ENCODE data around the gene FXYD7. TPM values are rescaled to one million over a fixed set of nuclear protein-coding genes. Genes with fewer than 3 reads are reported as not detected.

The FXYD7 gene
- total and polyA plus RNA-seq, 9 of the 15 experiments (the other 6 are each of a cell fraction or from before 2014, with no cell fraction given), result 0.10 to 0.80 (median 0.31) TPM; not detected in 3

DNA sequence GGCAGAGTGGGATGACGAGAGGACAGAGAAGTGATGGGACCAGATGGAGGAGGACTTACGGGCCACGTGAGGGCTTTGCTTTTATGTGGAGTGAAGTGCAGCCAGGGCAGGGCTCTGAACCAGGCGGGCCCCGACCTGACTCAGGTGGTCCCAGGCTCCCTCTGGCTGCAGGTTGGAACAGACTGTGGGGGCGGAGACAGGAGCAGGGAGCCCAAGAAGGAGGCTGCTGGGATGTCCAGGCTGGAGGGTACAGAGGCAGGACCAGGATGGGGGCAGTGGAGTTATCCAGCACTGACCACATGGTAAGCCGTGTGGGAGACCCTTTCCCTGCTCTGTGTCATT lies 13.6 kb downstream of the FXYD7 start:
- intact Hi-C loops (cut with micrococcal nuclease), result loop anchor here (5.0 kb wide), 1 partner anchor 111 kb away; the partner anchor contains the start of gene USF2
- peaks cover 63% of the 10 kb centered on the region for H3K36me3 ChIP-seq (ENCODE audit: control insufficient read depth, insufficient read depth, low read length)
- FAIRE-seq (no peak), ATAC-seq (no peak), DNase-seq (ENCODE audit: extremely low read depth in 1 of 4, low spot score in 3 of 4) (no peak)
- in situ Hi-C loops (cut with MboI), result no loop called here
- H3K4me1 ChIP-seq (replicated peaks in 1 of 2; ENCODE audit: control insufficient read depth in 2 of 2, insufficient read depth in 2 of 2, low read length in 2 of 2), result peaks cover 18 to 48% of the 10 kb centered on the region in 2 experiments; a peak in 4 of 5 replicates
- no peaks in the 10 kb centered on the region for H3K9me1 ChIP-seq (ENCODE audit: control insufficient read depth, insufficient read depth, low read length)
- ChIA-PET POLR2A (no interaction called here), CTCF (ENCODE audit: low intra/inter-chr PET ratio) (no interaction called here)
- peaks cover 55% of the 10 kb centered on the region for H3K79me2 ChIP-seq (ENCODE audit: control insufficient read depth, insufficient read depth, low read length)
- TF ChIP-seq POLR2G (IDR thresholded peaks at IDR 0.05; ENCODE audit: low read depth, low read length) (peak; percentile 58; the same call in 1 of the 2 replicates), RBFOX2 (IDR thresholded peaks at IDR 0.05; ENCODE audit: low read depth, low read length) (peak; percentile 70)
- TF ChIP-seq, protein P1, sequence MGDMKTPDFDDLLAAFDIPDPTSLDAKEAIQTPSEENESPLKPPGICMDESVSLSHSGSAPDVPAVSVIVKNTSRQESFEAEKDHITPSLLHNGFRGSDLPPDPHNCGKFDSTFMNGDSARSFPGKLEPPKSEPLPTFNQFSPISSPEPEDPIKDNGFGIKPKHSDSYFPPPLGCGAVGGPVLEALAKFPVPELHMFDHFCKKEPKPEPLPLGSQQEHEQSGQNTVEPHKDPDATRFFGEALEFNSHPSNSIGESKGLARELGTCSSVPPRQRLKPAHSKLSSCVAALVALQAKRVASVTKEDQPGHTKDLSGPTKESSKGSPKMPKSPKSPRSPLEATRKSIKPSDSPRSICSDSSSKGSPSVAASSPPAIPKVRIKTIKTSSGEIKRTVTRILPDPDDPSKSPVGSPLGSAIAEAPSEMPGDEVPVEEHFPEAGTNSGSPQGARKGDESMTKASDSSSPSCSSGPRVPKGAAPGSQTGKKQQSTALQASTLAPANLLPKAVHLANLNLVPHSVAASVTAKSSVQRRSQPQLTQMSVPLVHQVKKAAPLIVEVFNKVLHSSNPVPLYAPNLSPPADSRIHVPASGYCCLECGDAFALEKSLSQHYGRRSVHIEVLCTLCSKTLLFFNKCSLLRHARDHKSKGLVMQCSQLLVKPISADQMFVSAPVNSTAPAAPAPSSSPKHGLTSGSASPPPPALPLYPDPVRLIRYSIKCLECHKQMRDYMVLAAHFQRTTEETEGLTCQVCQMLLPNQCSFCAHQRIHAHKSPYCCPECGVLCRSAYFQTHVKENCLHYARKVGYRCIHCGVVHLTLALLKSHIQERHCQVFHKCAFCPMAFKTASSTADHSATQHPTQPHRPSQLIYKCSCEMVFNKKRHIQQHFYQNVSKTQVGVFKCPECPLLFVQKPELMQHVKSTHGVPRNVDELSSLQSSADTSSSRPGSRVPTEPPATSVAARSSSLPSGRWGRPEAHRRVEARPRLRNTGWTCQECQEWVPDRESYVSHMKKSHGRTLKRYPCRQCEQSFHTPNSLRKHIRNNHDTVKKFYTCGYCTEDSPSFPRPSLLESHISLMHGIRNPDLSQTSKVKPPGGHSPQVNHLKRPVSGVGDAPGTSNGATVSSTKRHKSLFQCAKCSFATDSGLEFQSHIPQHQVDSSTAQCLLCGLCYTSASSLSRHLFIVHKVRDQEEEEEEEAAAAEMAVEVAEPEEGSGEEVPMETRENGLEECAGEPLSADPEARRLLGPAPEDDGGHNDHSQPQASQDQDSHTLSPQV (IDR thresholded peaks at IDR 0.05), result no peak
- TF ChIP-seq, protein P2, sequence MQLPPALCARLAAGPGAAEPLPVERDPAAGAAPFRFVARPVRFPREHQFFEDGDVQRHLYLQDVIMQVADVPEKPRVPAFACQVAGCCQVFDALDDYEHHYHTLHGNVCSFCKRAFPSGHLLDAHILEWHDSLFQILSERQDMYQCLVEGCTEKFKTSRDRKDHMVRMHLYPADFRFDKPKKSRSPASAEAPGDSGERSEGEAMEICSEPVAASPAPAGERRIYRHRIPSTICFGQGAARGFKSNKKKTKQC (CRISPR knock-in tag; IDR thresholded peaks at IDR 0.05), result no peak
- no peaks in the 10 kb centered on the region for H4K20me1 ChIP-seq (replicated peaks; ENCODE audit: control insufficient read depth, insufficient read depth, low read length)
- H3K27me3 ChIP-seq (ENCODE audit: control insufficient read depth in 2 of 2, insufficient read depth in 2 of 2, low read length in 2 of 2), result no peaks in the 10 kb centered on the region
- no TSS peak for BruUV-seq (replicated peaks)
- peak overlapping the region; percentile 95 for H3K4me2 ChIP-seq (ENCODE audit: insufficient read depth, low read length)
- no peaks in the 10 kb centered on the region for H3K9me3 ChIP-seq (replicated peaks; ENCODE audit: control insufficient read depth, insufficient read depth, low read depth, low read length)
- H3K27ac ChIP-seq (ENCODE audit: extremely low read depth, low read depth, low read length), result no peak overlapping the region
- H2AFZ ChIP-seq (ENCODE audit: low read depth, low read length), result no peak overlapping the region
- H3K9ac ChIP-seq (ENCODE audit: insufficient read depth in 1 of 2, low read depth in 2 of 2, low read length in 2 of 2), result peak overlapping the region; percentile 84 to 89
- 79% methylated on average over 7 of the region's 7 CpGs for WGBS (ENCODE audit: insufficient coverage, low coverage, missing lambda C conversion rate)
- H3K4me3 ChIP-seq, result peak overlapping the region; percentile 92; the same call in 1 of the 2 replicates
